Aorta (tissue), 5 donors: ENCODE data around the gene ATP4B. TPM values are rescaled to one million over a fixed set of nuclear protein-coding genes. Genes with fewer than 3 reads are reported as not detected.
"Not testable (repeated sequence)": the region's sequence is repeated elsewhere in the genome, so short reads cannot be mapped to it uniquely, and the experiment has no call there.

Experiments used
- ATAC-seq: fragments of 200-7000 bp; cut with Tn5 transposase; one replicate; pipeline ENCODE4 v1.9.1; 2022; ENCODE audit warnings: moderate library complexity; ENCODE audit not compliant: low FRiP score
- DNase-seq, 2 donors: peaks; one replicate each; pipeline ENCODE4 v3.0.0-alpha.2; 2020
- H3K27ac ChIP-seq, 2 donors: one replicate each; pipeline ENCODE4 v1.5.1; 2013; ENCODE audit warnings: low read length in 2 of 2, mild to moderate bottlenecking in 2 of 2, moderate library complexity in 2 of 2, control low read depth in 1 of 2, inconsistent platforms in 1 of 2, low read depth in 1 of 2
- H3K27me3 ChIP-seq, 2 donors: one replicate each; pipeline ENCODE4 v1.6.1; 2013; ENCODE audit warnings: control low read depth in 1 of 2, low read length in 1 of 2, mild to moderate bottlenecking in 1 of 2, moderate library complexity in 1 of 2; ENCODE audit not compliant: insufficient read depth in 2 of 2, control insufficient read depth in 1 of 2
- H3K36me3 ChIP-seq, 2 donors: one replicate each; pipeline ENCODE4 v1.6.1; 2013; ENCODE audit warnings: control low read depth in 1 of 2, low read length in 1 of 2, mild to moderate bottlenecking in 1 of 2; ENCODE audit not compliant: insufficient read depth in 2 of 2, control insufficient read depth in 1 of 2
- H3K4me1 ChIP-seq, 2 donors: one replicate each; pipeline ENCODE4 v1.6.1; 2013; ENCODE audit warnings: low read length in 2 of 2, control low read depth in 1 of 2, mild to moderate bottlenecking in 1 of 2, moderate library complexity in 1 of 2; ENCODE audit not compliant: insufficient read depth in 2 of 2, control insufficient read depth in 1 of 2
- H3K4me3 ChIP-seq, 2 donors: one replicate each; pipeline ENCODE4 v1.5.1; 2013; ENCODE audit warnings: low read length in 2 of 2, control low read depth in 1 of 2, mild to moderate bottlenecking in 1 of 2
- H3K9me3 ChIP-seq: one replicate; pipeline ENCODE4 v1.6.1; 2013; ENCODE audit warnings: mild to moderate bottlenecking, low read length; ENCODE audit not compliant: control insufficient read depth
- WGBS, 2 donors: extraction: QIAGEN DNeasy Blood & Tissue Kit; methylation state at CpG; one replicate each; pipeline ENCODE4 v1.1.7; 2013; 5-methylcytosine and 5-hydroxymethylcytosine counted together
- intact Hi-C, 2 donors: fragments of 100-400 bp; cut with DNase I; formaldehyde crosslinking; loops; one replicate each; pipeline versions ENCODE4 v1.14.2 to v1.15.0; 2022
- polyA plus RNA-seq, 2 donors: library from polyadenylated mRNA; stranded (reverse); fragments of 200-250 nt; gene quantifications; one replicate each; pipeline ENCODE4 v1.2.3, GENCODE V29; 2013
- total RNA-seq, 2 donors: library from RNA; stranded (reverse); fragmentation: NEBNext Ultra II Directional; extraction: Animal tissue kit (Norgen Biotek cat#: 25700); gene quantifications; one replicate each; pipeline ENCODE4 v1.2.1, GENCODE V29; 2021
- donor health status: healthy with polysubstance abuse.
- donor health status: Bipolar disorder and iron deficiency.
- donor health status: DM: no; HTN: no; CAD: no.
- donor health status: DM: no; HTN: no; CAD: no.
- donor health status: DM: yes; HTN: yes; CAD: no.

Gene ATP4B
- total and polyA plus RNA-seq, 4 donors: not detected

DNA sequence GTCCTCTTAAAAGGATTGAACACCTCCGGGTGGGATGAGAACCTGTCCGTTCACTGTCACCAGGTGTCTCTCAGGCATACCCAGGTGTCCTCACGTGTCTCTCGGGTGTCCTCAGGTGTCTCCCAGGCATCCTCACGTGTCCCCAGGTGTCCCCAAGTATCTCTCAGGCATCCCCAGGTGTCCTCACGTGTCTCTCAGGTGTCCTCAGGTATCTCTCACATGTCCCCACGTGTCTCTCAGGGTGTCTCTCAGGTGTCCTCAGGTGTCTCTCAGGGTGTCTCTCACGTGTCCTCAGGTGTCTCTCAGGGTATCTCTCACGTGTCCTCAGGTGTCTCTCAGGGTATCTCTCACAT, 33.8 kb downstream of the ATP4B start:
- DNase-seq (peak in 1 of 2 donors; percentile 52), ATAC-seq (no peak)
- Histone ChIP-seq H3K9me3 (no peaks in the 10 kb centered on the region), H3K36me3 (no peaks in the 10 kb centered on the region), H3K27ac (no peak overlapping the region), H3K4me1 (no peaks in the 10 kb centered on the region), H3K27me3 (no peaks in the 10 kb centered on the region), H3K4me3 (no peak overlapping the region)
- intact Hi-C loops: no loop called here
- 90 to 98% methylated on average over 9 of the region's 9 CpGs for WGBS, 2 donors

DNA sequence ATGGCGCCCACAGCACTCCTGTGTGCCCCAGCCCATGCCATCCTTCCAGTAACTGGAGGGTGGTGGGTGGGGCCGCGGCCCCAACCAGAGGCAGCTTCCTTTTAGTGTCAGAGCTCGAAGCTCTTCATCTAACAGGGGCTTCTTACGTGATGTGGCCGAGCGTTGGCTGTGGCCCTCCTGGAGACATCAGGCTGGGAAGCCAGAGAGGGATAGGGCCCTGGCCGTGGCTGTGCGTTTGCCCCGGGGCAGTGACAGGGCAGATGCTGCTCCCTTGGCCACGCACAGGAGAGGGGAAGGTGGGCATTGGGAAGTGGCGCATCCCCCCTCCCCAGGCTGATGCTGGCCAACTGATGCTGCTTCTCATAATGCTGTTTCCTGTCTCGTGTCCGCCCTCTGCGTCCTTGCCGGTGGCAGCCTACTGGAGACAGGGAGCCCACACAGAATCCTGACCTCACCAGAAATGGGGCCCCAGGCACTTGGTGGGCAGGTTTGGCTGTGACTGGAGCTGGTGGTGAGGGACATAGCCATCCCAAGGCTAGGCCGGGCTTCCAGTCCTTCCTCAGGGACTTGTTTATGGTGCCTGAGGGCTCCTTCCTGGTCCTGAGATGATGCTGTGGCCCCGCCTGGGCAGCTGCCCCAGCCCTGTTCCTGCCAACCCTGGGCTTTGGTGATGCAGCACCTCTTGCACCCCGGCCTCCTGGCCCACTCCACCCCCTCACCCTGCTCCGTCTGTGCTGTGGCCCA, 34.3 kb downstream of the ATP4B start:
- no peaks in the 10 kb centered on the region for H3K4me1 ChIP-seq
- WGBS, 2 donors: 92 to 96% methylated on average over 20 of the region's 20 CpGs
- no peak overlapping the region for H3K4me3 ChIP-seq
- no peaks in the 10 kb centered on the region for H3K27me3 ChIP-seq
- no peaks in the 10 kb centered on the region for H3K36me3 ChIP-seq
- ATAC-seq (peak; percentile 36), DNase-seq (peak; percentile 46 to 69)
- no peak overlapping the region for H3K27ac ChIP-seq
- no peaks in the 10 kb centered on the region for H3K9me3 ChIP-seq
- intact Hi-C loops: no loop called here

DNA sequence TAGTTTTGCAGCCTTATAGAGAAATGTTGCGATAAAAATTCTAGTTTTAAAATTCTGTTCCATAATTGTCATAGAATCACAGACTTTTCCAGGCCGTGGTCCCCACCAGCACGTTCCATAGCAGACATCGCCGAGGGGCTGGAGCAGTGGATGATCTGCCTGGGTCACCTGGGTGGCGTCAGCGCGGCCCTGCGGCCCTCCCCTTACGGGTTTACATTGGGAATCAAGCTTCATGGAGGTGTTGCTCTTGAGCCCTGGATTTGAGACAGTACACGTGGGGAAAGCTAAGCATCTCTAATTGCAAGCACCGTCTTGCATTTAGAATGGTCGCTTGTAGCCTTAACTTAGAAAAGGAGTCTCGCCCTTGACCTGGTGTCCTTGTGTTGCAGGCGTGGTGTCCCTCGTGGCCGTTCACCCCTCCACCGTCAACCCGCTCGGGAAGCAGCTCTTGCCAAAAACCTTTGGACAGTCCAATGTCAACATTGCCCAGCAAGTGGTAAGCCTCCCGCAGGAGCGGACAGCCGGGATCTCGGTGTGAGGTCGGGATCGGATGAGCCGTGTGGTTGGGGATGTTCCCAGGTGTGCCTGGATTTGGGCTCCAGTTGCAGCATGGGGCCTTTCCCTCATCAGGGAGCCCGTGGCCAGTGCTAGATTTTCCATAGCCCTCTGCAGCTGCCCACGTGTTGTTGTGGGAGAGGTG, 35.1 kb downstream of the ATP4B start:
- no peaks in the 10 kb centered on the region for H3K27me3 ChIP-seq
- no peaks in the 10 kb centered on the region for H3K36me3 ChIP-seq
- no peaks in the 10 kb centered on the region for H3K4me1 ChIP-seq
- intact Hi-C loops: no loop called here
- peak; percentile 42 to 73 for DNase-seq
- H3K27ac ChIP-seq: no peak overlapping the region
- H3K4me3 ChIP-seq: no peak overlapping the region
- 89 to 90% methylated on average over 29 of the region's 29 CpGs for WGBS, 2 donors
- no peak for ATAC-seq
- no peaks in the 10 kb centered on the region for H3K9me3 ChIP-seq

DNA sequence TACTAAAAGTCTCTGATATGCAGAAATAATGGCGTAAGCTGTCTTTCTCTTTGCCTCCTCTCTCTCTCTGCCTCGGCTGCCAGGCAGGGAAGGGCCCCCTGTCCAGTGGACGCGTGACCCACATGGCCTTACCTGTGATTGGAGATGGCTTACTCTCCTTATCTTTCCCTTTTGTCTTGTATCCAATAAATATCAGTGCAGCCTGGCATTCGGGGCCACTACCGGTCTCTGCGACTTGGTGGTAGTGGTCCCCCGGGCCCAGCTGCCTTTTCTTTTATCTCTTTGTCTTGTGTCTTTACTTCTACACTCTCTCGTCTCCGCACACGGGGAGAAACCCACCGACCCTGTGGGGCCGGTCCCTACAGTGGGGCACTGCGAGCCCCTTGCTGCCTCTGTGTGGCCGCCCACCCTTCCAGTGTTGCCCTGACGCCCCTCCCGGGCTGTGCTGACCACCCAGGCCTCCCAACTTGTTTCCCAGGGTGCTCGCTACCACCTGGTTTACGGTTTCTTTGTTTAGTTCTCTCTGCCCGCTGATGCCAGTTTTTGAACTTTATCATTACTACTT, 35.9 kb downstream of the ATP4B start:
- H3K27me3 ChIP-seq, intact Hi-C loops, H3K36me3 ChIP-seq, ATAC-seq, H3K9me3 ChIP-seq, H3K27ac ChIP-seq, H3K4me1 ChIP-seq, H3K4me3 ChIP-seq: not testable (repeated sequence)
- DNase-seq: peak in 1 of 2 donors; percentile 63
- 94 to 95% methylated on average over 20 of the region's 20 CpGs for WGBS, 2 donors

DNA sequence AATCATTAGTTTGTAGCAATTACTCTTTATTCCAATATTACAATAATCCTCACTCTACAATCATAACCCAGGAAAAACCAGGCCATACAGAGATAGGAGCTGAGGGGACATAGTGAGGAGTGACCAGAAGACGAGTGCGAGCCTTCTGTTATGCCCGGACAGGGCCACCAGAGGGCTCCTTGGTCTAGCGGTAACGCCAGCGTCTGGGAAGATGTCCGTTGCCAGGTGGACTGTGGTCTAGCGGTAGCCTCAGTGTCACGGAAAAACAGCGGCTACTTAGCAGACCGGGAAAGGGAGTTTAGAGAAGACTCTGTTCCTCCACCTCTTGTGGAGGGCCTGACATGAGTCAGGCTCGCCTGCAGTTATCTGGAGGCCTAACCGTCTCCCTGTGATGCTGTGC, 36.5 kb downstream of the ATP4B start:
- ATAC-seq, H3K9me3 ChIP-seq, H3K27ac ChIP-seq, H3K27me3 ChIP-seq, H3K4me1 ChIP-seq, H3K36me3 ChIP-seq, H3K4me3 ChIP-seq, intact Hi-C loops: not testable (repeated sequence)
- DNase-seq: peak; percentile 35 to 36
- WGBS, 2 donors: 63 to 68% methylated on average over 13 of the region's 13 CpGs

DNA sequence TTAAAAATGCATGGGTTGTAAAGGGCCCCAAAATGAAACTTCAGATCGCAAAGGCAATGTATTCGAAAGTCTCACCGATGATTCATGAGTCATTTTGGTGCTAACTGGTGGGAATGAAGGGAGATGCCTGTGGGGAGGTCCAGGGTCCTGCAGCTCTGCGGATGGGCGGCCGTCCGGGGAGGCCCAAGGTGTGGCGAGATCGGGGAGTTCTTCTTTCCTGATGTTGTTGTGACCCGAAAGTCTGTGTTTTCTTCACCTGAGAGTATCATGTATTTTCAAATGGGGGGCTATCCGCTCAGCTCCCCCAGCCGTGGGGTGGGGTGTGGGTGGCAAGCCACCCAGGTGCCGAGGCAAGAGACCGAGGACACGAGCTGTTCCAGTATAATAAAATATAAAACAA, 37.0 kb downstream of the ATP4B start:
- intact Hi-C loops: no loop called here
- H3K36me3 ChIP-seq: no peaks in the 10 kb centered on the region
- DNase-seq (peak; percentile 27 to 48), ATAC-seq (no peak)
- WGBS, 2 donors: 95 to 97% methylated on average over 15 of the region's 15 CpGs
- no peaks in the 10 kb centered on the region for H3K9me3 ChIP-seq
- no peak overlapping the region for H3K27ac ChIP-seq
- H3K4me1 ChIP-seq: no peaks in the 10 kb centered on the region
- H3K27me3 ChIP-seq: no peaks in the 10 kb centered on the region
- H3K4me3 ChIP-seq: no peak overlapping the region

DNA sequence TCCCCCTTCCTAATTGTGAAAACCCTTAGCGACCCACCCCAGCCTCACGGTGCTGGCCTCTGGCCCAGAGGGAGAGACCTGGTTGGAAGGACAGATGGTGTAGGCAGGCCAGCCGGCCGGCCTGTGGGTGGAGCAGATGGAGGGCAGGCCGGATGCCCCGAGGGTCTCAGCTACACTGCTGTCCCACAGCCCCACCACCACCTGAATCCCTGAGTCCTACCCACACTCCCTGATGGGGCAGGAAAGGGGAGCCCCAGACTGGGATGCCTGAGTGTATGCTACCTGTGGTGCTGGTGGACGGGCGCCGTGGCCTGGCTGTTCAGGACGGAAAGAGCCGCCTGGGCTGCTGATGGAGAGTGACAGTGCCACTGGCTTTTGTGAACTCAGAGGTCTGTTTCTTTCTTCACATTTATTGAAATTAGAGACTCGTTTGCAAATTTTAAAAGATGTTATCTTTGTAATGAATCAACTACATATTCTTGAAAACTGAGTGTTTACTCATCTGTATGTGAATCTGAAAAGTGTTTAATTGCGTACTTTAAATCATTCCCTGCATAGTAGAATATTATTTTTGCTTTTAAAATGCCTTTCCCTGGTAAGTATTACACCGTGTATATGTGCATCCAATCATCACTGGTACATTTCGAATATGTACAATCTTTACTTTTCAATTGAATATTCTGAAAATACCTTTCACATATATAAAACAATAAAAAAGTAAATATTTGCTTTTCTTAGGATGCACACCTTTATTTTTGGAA, 37.8 kb downstream of the ATP4B start:
- intact Hi-C loops: no loop called here
- ATAC-seq (no peak), DNase-seq (peak in 1 of 2 donors; percentile 52)
- WGBS, 2 donors: 74 to 85% methylated on average over 14 to 15 of the region's 15 CpGs
- Histone ChIP-seq H3K27me3 (no peaks in the 10 kb centered on the region), H3K9me3 (no peaks in the 10 kb centered on the region), H3K4me1 (no peaks in the 10 kb centered on the region), H3K4me3 (no peak overlapping the region), H3K27ac (no peak overlapping the region), H3K36me3 (no peaks in the 10 kb centered on the region)

DNA sequence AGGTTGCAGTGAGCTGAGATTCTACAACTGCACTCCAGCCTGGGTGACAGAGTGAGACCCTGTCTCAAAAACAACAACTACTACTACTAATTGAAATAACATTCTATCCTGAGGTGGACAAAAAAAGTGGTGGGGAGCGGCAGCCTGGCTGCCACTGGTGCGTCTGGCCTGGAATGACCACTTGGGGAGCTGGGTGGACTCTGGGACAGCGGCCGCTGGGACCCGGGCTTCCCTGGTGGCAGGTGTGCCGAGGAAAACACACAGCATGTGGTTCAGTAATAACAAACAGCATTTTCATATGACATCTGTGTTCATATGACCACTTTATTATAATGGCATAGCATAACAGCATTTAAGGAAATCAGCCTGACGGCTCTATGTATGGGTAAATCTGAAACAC, 39.5 kb downstream of the ATP4B start:
- H3K9me3 ChIP-seq: no peaks in the 10 kb centered on the region
- DNase-seq (peak; percentile 24 to 53), ATAC-seq (no peak)
- H3K4me1 ChIP-seq: no peaks in the 10 kb centered on the region
- no peaks in the 10 kb centered on the region for H3K36me3 ChIP-seq
- no peaks in the 10 kb centered on the region for H3K27me3 ChIP-seq
- H3K4me3 ChIP-seq: no peak overlapping the region
- WGBS, 2 donors: 93 to 95% methylated on average over 7 of the region's 7 CpGs
- intact Hi-C loops: no loop called here
- H3K27ac ChIP-seq: no peak overlapping the region
